ENCODE data around the gene WDR90.

DNA sequence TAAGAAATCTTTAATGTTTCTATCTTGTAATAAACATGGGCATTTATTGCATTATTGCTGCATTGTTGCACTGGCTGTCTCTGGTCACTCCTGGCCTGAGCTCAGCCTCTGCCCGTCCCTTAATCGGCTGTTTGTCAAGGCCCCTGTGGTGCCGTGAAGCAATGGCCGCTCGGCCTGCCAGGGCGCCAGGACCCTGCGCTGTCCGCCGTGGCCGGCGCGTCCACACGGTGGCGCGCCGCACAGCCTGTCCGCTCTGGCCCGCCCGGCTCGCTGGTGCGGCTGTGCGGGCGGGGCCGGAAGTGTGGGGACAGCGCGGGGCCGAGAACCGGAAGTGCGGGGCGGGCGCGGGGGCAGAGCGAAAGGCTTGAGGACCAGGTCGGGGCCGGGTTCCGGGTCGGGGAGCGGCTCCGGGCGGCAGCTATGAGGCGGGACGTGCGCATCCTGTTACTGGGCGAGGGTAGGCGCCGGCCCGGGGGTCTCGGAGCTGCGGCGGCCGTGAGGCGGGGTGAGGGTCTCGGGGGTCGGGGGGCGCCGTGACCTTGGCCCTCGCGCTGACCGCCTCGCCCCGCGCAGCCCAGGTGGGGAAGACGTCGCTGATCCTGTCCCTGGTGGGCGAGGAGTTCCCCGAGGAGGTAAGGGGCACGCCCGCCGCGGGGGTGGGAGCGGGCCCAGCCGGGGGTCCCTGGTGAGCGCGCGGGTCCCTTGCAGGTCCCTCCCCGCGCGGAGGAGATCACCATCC is 18.8 kb downstream of the WDR90 start, which contains the start of gene RHOT2:
- TF ChIP-seq, protein P1, sequence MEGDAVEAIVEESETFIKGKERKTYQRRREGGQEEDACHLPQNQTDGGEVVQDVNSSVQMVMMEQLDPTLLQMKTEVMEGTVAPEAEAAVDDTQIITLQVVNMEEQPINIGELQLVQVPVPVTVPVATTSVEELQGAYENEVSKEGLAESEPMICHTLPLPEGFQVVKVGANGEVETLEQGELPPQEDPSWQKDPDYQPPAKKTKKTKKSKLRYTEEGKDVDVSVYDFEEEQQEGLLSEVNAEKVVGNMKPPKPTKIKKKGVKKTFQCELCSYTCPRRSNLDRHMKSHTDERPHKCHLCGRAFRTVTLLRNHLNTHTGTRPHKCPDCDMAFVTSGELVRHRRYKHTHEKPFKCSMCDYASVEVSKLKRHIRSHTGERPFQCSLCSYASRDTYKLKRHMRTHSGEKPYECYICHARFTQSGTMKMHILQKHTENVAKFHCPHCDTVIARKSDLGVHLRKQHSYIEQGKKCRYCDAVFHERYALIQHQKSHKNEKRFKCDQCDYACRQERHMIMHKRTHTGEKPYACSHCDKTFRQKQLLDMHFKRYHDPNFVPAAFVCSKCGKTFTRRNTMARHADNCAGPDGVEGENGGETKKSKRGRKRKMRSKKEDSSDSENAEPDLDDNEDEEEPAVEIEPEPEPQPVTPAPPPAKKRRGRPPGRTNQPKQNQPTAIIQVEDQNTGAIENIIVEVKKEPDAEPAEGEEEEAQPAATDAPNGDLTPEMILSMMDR (IDR thresholded peaks at IDR 0.05): peak; percentile 91 to 98 (median 96)
- TF ChIP-seq POLR2A (IDR thresholded peaks at IDR 0.05): peak in 1 of 2 donors; percentile 76
